Endothelial cell of umbilical vein (primary cell): Measurements from ENCODE around the gene RAPH1. TPM values are rescaled to one million over a fixed set of nuclear protein-coding genes. Genes with fewer than 3 reads are reported as not detected.

Experiments used
- BruUV-seq: library from RNA; stranded (reverse); fragments of 400-500 nt; replicated peaks from 2 replicates; lab custom pipeline; 2021; lab: Mats Ljungman, UMichigan
- CTCF ChIA-PET: fragments of 300-600, 350-600 bp; sonication (Branson Sonifier 250); formaldehyde crosslinking; loops from one replicate; lab custom pipeline; 2021; ENCODE audit warnings: antibody characterized with exemption, inconsistent platforms; lab: Charles Lee
- POLR2A ChIA-PET: fragments of 300-600, 350-600 bp; sonication (Branson Sonifier 250); formaldehyde crosslinking; loops from one replicate; lab custom pipeline; 2021; ENCODE audit warnings: antibody characterized with exemption, inconsistent platforms; lab: Charles Lee
- DNase-seq: peaks from one replicate; pipeline ENCODE4 v3.0.0-alpha.2; 2011; ENCODE audit warnings: low read depth, low spot score
- FAIRE-seq: peaks from 2 replicates; lab custom pipeline; 2011; peaks lifted over from hg19 to GRCh38; lab: Jason Lieb, UNC
- H2AFZ ChIP-seq: 2 replicates; pipeline ENCODE4 v1.6.0; 2012; ENCODE audit warnings: low read depth, low read length, control low read depth, inconsistent platforms
- H3K27ac ChIP-seq: 2 replicates; pipeline ENCODE4 v1.5.1; 2011; ENCODE audit warnings: low read depth, mild to moderate bottlenecking, control low read depth, low read length, moderate library complexity; ENCODE audit not compliant: insufficient read depth
- H3K27me3 ChIP-seq, 2 experiments: 2 replicates each; pipeline versions ENCODE4 v1.6.0 to v1.6.1; 2011; ENCODE audit warnings: low read length in 2 of 2, mixed read lengths in 1 of 2; ENCODE audit not compliant: control insufficient read depth in 2 of 2, insufficient read depth in 2 of 2
- H3K36me3 ChIP-seq, 2 experiments: 2 replicates in 1 of 2; 3 replicates in 1 of 2; pipeline ENCODE4 v1.5.1; 2011; ENCODE audit warnings: low read length in 2 of 2, mild to moderate bottlenecking in 1 of 2, moderate library complexity in 1 of 2; ENCODE audit not compliant: control insufficient read depth in 2 of 2, insufficient read depth in 2 of 2; ENCODE audit errors: extremely low read depth in 1 of 2
- H3K4me1 ChIP-seq: 3 replicates; pipeline ENCODE4 v1.5.1; 2011; ENCODE audit warnings: mild to moderate bottlenecking, low read length; ENCODE audit not compliant: control insufficient read depth, insufficient read depth; ENCODE audit errors: extremely low read depth
- H3K4me2 ChIP-seq: 2 replicates; pipeline ENCODE4 v1.6.1; 2011; ENCODE audit warnings: low read length, control low read depth, mixed read lengths; ENCODE audit not compliant: insufficient read depth
- H3K4me3 ChIP-seq, 3 experiments: fragments of 200-600 bp in 1 of 3; sonication (generic), shearing (Covaris generic) in 1 of 3; replicated peaks in 1 of 3; 2 replicates each; pipeline ENCODE4 v1.5.1; 2011 to 2016; ENCODE audit warnings: control low read depth in 3 of 3, low read length in 3 of 3, mild to moderate bottlenecking in 2 of 3, inconsistent platforms in 1 of 3, low read depth in 1 of 3, moderate library complexity in 1 of 3; ENCODE audit not compliant: insufficient read depth in 1 of 3
- H3K79me2 ChIP-seq: 2 replicates; pipeline ENCODE4 v1.6.0; 2012; ENCODE audit warnings: low read length, inconsistent platforms; ENCODE audit not compliant: control insufficient read depth, insufficient read depth
- H3K9ac ChIP-seq: replicated peaks from 2 replicates; pipeline ENCODE3; 2011; ENCODE audit warnings: low read length, control low read depth; ENCODE audit not compliant: insufficient read depth; ENCODE audit errors: extremely low read depth
- H3K9me1 ChIP-seq: replicated peaks from 3 replicates; pipeline ENCODE4 v1.6.0; 2011; ENCODE audit warnings: mild to moderate bottlenecking, low read length; ENCODE audit not compliant: control insufficient read depth, insufficient read depth; ENCODE audit errors: extremely low read depth
- H3K9me3 ChIP-seq: replicated peaks from 2 replicates; pipeline ENCODE4 v1.5.1; 2012; ENCODE audit warnings: low read length, inconsistent platforms; ENCODE audit not compliant: control insufficient read depth, insufficient read depth
- H4K20me1 ChIP-seq: replicated peaks from 2 replicates; pipeline ENCODE3; 2011; ENCODE audit warnings: mild to moderate bottlenecking, low read length; ENCODE audit not compliant: control insufficient read depth, insufficient read depth; ENCODE audit errors: extremely low read depth
- CTCF ChIP-seq, 2 donors: IDR thresholded peaks; 1 replicate in 1 of 2; 2 replicates in 1 of 2; pipeline ENCODE4 v1.5.1; 2011; ENCODE audit warnings: low read length in 2 of 2, mild to moderate bottlenecking in 2 of 2, moderate library complexity in 2 of 2, control low read depth in 1 of 2, inconsistent platforms in 1 of 2, low read depth in 1 of 2; ENCODE audit not compliant: insufficient read depth in 1 of 2; ENCODE audit errors: extremely low read depth in 1 of 2
- EZH2 ChIP-seq: IDR thresholded peaks from 2 replicates; pipeline ENCODE4 v1.6.1; 2012; ENCODE audit warnings: borderline replicate concordance, low read depth, mild to moderate bottlenecking, moderate library complexity, low read length, inconsistent platforms; ENCODE audit not compliant: severe bottlenecking
- FOS ChIP-seq: IDR thresholded peaks from 2 replicates; pipeline ENCODE4 v1.6.1; 2011; ENCODE audit warnings: mild to moderate bottlenecking, low read length, moderate library complexity, borderline replicate concordance; ENCODE audit not compliant: insufficient read depth
- GATA2 ChIP-seq: IDR thresholded peaks from 2 replicates; pipeline ENCODE4 v1.7.0; 2011; ENCODE audit warnings: low read depth, mild to moderate bottlenecking, moderate library complexity, mixed read lengths, low read length; ENCODE audit not compliant: insufficient read length, insufficient read depth
- JUN ChIP-seq: IDR thresholded peaks from 2 replicates; pipeline ENCODE4 v1.6.1; 2011; ENCODE audit warnings: borderline replicate concordance, low read depth; ENCODE audit not compliant: insufficient read length, insufficient read depth
- MAX ChIP-seq: IDR thresholded peaks from 2 replicates; pipeline ENCODE4 v1.6.1; 2011; ENCODE audit not compliant: insufficient read depth, insufficient read length
- MYC ChIP-seq: IDR thresholded peaks from one replicate; pipeline ENCODE4 v1.6.1; 2011; ENCODE audit warnings: mild to moderate bottlenecking, low read depth, low read length
- POLR2A ChIP-seq: IDR thresholded peaks from 2 replicates; pipeline ENCODE4 v1.6.1; 2012; ENCODE audit warnings: low read depth, mild to moderate bottlenecking, control low read depth, low read length
- POLR2AphosphoS5 ChIP-seq: IDR thresholded peaks from 2 replicates; pipeline ENCODE4 v1.6.1; 2012; ENCODE audit warnings: low read depth, mild to moderate bottlenecking, control low read depth, low read length, moderate library complexity; ENCODE audit not compliant: insufficient read depth
- dilution Hi-C: fragments of 300-500 bp; cut with MboI; formaldehyde crosslinking; loops from one replicate; pipeline ENCODE4 v1.15.0; 2019; ENCODE audit warnings: low sequenced_read_pairs; ENCODE audit not compliant: extremely low pct_ligation_motif_present
- intact Hi-C: fragments of 100-400 bp; cut with micrococcal nuclease; formaldehyde crosslinking; loops from one replicate; pipeline ENCODE4 v1.10.0; 2022
- polyA plus RNA-seq, 4 experiments: library from polyadenylated mRNA; depleted of rRNA in 3 of 4; stranded (reverse) in 3 of 4; unstranded in 1 of 4; fragments of >200 nt; gene quantifications; 2 replicates each; pipeline versions ENCODE4 v1.2.1 to v1.2.3, GENCODE V29; 2011 to 2012; ENCODE audit warnings: missing spikeins in 1 of 4
- total RNA-seq: library from RNA; stranded (reverse); gene quantifications from 2 replicates; pipeline ENCODE4 v1.2.3, GENCODE V29; 2021

RAPH1 gene
- total and polyA plus RNA-seq, 2 donors (not counting 3 experiments of a cell fraction or from before 2014, with no cell fraction given): 5.1 to 59.5 TPM

GRCh38 chr2:203404996-203405395, 130.1 kb downstream of the RAPH1 start:
- TF ChIP-seq JUN: no peak
- no peak for TF ChIP-seq FOS
- TF ChIP-seq GATA2: no peak
- TF ChIP-seq MAX: no peak
- no peak for TF ChIP-seq EZH2
- TF ChIP-seq CTCF (IDR thresholded peaks at IDR 0.05; ENCODE audit: extremely low read depth in 1 of 2, insufficient read depth in 1 of 2, low read depth in 1 of 2, low read length in 2 of 2): no peak
- no peak for TF ChIP-seq POLR2AphosphoS5
- no peak for TF ChIP-seq MYC
- no peak for TF ChIP-seq POLR2A
- H3K4me2 ChIP-seq: no peak overlapping the region
- H3K9me3 ChIP-seq: no peaks in the 10 kb centered on the region
- no peaks in the 10 kb centered on the region for H4K20me1 ChIP-seq
- H3K9ac ChIP-seq: no peak overlapping the region
- CTCF ChIA-PET: no interaction called here
- no peaks in the 10 kb centered on the region for H3K27me3 ChIP-seq
- BruUV-seq: no TSS peak
- FAIRE-seq (no peak), DNase-seq (no peak)
- intact Hi-C loops (loop anchor here (5.0 kb wide), 2 partner anchors 78 to 123 kb away; partner anchors contain the start of gene ABI2), dilution Hi-C loops (no loop called here)
- no peaks in the 10 kb centered on the region for H3K36me3 ChIP-seq
- no peak overlapping the region for H2AFZ ChIP-seq
- POLR2A ChIA-PET: no interaction called here
- H3K27ac ChIP-seq: no peak overlapping the region
- no peak overlapping the region for H3K4me3 ChIP-seq
- peaks cover 40% of the 10 kb centered on the region for H3K4me1 ChIP-seq
- no peaks in the 10 kb centered on the region for H3K79me2 ChIP-seq
- no peaks in the 10 kb centered on the region for H3K9me1 ChIP-seq
